H1 (cell line): ENCODE measurements around the gene BCL2L12. TPM values are rescaled to one million over a fixed set of nuclear protein-coding genes. Genes with fewer than 3 reads are reported as not detected.

Experiments
- ATF2 ChIP-seq: IDR thresholded peaks from 2 replicates; pipeline ENCODE4 v1.6.1; 2012; ENCODE audit warnings: low read length, inconsistent platforms
- BACH1 ChIP-seq: IDR thresholded peaks from 2 replicates; pipeline ENCODE4 v1.6.1; 2012; ENCODE audit warnings: low read length, improper control_type of control experiment
- BRCA1 ChIP-seq: IDR thresholded peaks from 2 replicates; pipeline ENCODE4 v1.6.1; 2012; ENCODE audit warnings: low read depth, low read length, improper control_type of control experiment
- CHD2 ChIP-seq: IDR thresholded peaks from 2 replicates; pipeline ENCODE4 v1.6.1; 2012; ENCODE audit warnings: low read length, improper control_type of control experiment
- CREB1 ChIP-seq: IDR thresholded peaks from 2 replicates; pipeline ENCODE4 v1.6.1; 2012; ENCODE audit warnings: inconsistent platforms
- CTCF ChIP-seq, 3 experiments: IDR thresholded peaks; 1 replicate in 2 of 3; 2 replicates in 1 of 3; pipeline versions ENCODE4 v1.5.1 to v1.6.1; 2011; ENCODE audit warnings: low read length in 3 of 3, mild to moderate bottlenecking in 3 of 3, inconsistent platforms in 2 of 3, low read depth in 1 of 3, moderate library complexity in 1 of 3; ENCODE audit not compliant: insufficient read depth in 1 of 3; ENCODE audit errors: control extremely low read depth in 1 of 3
- EGR1 ChIP-seq: IDR thresholded peaks from 2 replicates; pipeline ENCODE4 v1.6.1; 2011; ENCODE audit warnings: low read depth, low read length, borderline replicate concordance
- EZH2 ChIP-seq: fragments of 200-600 bp; sonication (generic); IDR thresholded peaks from 2 replicates; pipeline ENCODE4 v1.7.1; 2012; ENCODE audit warnings: low read depth, mild to moderate bottlenecking, moderate library complexity, low read length, inconsistent platforms; ENCODE audit not compliant: severe bottlenecking
- HDAC2 ChIP-seq, 2 experiments: fragments of 300-600 bp in 1 of 2; sonication (generic) in 1 of 2; IDR thresholded peaks; 2 replicates each; pipeline ENCODE4 v1.6.1; 2011 to 2012; ENCODE audit warnings: low read depth in 2 of 2, low read length in 2 of 2, mild to moderate bottlenecking in 2 of 2, moderate library complexity in 2 of 2, borderline replicate concordance in 1 of 2, inconsistent platforms in 1 of 2
- JUN ChIP-seq: IDR thresholded peaks from 2 replicates; pipeline ENCODE4 v1.6.1; 2011; ENCODE audit warnings: low read depth, mild to moderate bottlenecking, improper control_type of control experiment, low read length
- KDM5A ChIP-seq: fragments of 200-600 bp; IDR thresholded peaks from 2 replicates; pipeline ENCODE4 v1.7.1; 2012; ENCODE audit warnings: mild to moderate bottlenecking, low read length, inconsistent platforms, mixed read lengths
- NRF1 ChIP-seq: IDR thresholded peaks from 2 replicates; pipeline ENCODE4 v1.6.1; 2011; ENCODE audit warnings: mild to moderate bottlenecking, low read depth, low read length, improper control_type of control experiment
- RXRA ChIP-seq: IDR thresholded peaks from 2 replicates; pipeline ENCODE4 v1.6.1; 2011; ENCODE audit warnings: low read depth, mild to moderate bottlenecking, low read length, moderate library complexity; ENCODE audit not compliant: insufficient read depth
- SP2 ChIP-seq: IDR thresholded peaks from 2 replicates; pipeline ENCODE4 v1.6.1; 2012; ENCODE audit warnings: mild to moderate bottlenecking, low read length, inconsistent platforms
- SUZ12 ChIP-seq: fragments of 200-600 bp; sonication (generic); IDR thresholded peaks from 2 replicates; pipeline ENCODE4 v1.6.1; 2012; ENCODE audit warnings: mild to moderate bottlenecking, inconsistent platforms, low read length, moderate library complexity, mixed read lengths
- TEAD4 ChIP-seq: IDR thresholded peaks from 2 replicates; pipeline ENCODE4 v1.6.1; 2012; ENCODE audit warnings: low read depth, low read length, inconsistent platforms, mixed read lengths
- polyA plus RNA-seq, 7 experiments: library from polyadenylated mRNA; depleted of rRNA in 3 of 7; stranded (reverse) in 5 of 7; unstranded in 2 of 7; fragments of >200 nt in 5 of 7; fragments of 200-250 nt in 2 of 7; gene quantifications; 1 replicate in 5 of 7; 2 replicates in 1 of 7; 4 replicates in 1 of 7; pipeline versions ENCODE4 v1.2.1 to v1.2.3, GENCODE V29; 2011 to 2013; ENCODE audit warnings: missing spikeins in 2 of 7, mixed read lengths in 2 of 7
- total RNA-seq: library from RNA; stranded (reverse); fragmentation: NEBNext Ultra II Directional; extraction: Animal tissue kit (Norgen Biotek cat#: 25700); gene quantifications from 2 replicates; pipeline ENCODE4 v1.2.1, GENCODE V29; 2021

Gene BCL2L12
- total and polyA plus RNA-seq, 2 of the 8 experiments (the other 6 are each of a cell fraction or from before 2014, with no cell fraction given), result 126 to 209 TPM

- TF ChIP-seq ATF2 (peak; percentile 20; the same call in 1 of the 2 replicates), BRCA1 (no peak), CTCF (IDR thresholded peaks at IDR 0.05; ENCODE audit: control extremely low read depth in 1 of 3, insufficient read depth in 1 of 3, low read depth in 1 of 3, low read length in 3 of 3) (no peak), CREB1 (peak; percentile 90), CHD2 (peak; percentile 93), SUZ12 (no peak), KDM5A (no peak), EGR1 (no peak), SP2 (peak; percentile 93), EZH2 (no peak), HDAC2 (IDR thresholded peaks at IDR 0.05; ENCODE audit: borderline replicate concordance in 1 of 2, low read depth in 2 of 2, low read length in 2 of 2) (no peak), TEAD4 (peak; percentile 50; the same call in 1 of the 2 replicates), NRF1 (no peak), BACH1 (no peak), RXRA (no peak), JUN (no peak)
Observed at GRCh38 chr19:49676784-49677230, 11.1 kb downstream of the BCL2L12 start (continued).
